ENCODE results near the gene SMIM24.
A peak's percentile ranks its signal among the peaks of the same experiment; 100 is the strongest.

The SMIM24 gene

DNA sequence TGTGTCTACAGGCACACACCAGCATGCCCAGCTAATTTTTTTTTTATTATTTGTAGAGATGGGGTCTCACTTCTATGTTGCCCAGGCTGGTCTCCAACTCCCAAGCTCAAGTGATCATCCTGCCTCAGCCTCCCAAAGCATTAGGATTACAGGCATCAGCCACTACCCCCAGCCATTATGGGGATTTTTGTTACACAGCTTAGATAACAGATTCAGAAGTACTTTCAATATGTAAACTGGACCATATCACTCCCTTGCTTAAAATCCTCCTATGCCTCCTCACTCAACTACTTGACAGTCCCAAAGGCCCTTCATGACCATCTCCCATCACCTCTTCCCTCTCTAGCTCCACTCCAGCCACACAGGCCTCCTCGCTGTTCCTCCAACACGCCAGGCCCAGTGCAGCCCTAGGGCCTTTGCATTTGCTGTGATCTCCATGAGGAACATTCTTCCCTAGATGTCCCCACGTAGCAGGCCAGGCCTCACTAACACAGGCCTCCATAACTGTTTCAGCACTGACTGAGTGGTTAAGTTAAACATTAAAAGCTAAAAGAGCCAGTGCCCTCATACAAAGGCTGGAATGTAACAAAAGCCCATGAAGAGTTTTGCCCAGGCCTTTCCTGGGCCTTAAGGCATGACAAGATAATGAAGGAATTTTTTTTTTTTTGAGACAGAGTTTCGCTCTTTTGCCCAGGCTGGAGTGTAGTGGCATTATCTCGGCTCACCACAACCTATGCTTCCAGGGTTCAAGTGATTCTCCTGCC is 17.6 kb upstream of the SMIM24 start:
- DNase-seq (ENCODE audit: low spot score), result no peak

DNA sequence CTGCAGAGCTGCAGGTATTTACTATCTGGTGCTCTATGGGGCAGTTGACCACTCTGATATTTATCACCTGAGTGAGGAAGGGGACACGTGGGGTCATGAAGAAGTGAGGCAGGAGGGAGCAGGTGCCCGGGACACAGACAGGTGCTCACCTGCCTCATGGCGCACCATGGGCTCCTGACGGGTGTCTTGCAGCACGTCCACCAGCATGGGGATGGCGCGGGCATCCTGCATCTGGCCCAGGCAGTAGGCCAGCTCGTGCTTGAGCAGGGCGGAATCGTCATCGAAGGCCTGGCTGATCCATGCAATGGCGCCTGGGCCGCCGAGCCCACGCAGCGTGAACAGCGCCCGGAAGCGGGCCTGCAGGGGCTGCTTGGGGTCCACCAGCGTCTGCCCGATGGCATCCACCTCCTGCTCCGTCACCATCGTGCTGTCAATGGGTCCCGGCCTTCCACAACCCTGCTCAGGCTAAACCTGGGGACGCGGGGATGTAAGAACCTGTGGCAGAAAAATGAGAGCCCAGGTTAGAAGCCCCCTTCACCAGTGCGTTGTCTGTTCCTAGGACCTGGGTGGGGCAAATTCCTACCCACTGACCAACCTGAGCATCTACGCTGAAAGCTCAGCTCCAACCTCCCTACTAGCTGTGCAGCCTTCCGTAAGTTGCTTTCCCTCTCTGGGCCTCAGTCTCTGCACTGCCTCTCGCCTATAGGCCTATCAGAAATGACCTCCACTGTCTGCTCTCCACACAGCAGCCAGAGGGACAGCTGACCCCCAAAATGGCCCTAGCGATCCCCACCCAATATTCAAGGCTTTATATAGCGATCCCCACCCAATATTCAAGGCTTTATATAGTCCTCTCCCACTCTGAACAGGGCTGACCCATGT is 16.3 kb upstream of the SMIM24 start:
- no peak for DNase-seq (ENCODE audit: low spot score)

GRCh38 chr19:3494559-3494958 is 14.2 kb upstream of the SMIM24 start:
- DNase-seq (ENCODE audit: low spot score), result peak; percentile 57

DNA sequence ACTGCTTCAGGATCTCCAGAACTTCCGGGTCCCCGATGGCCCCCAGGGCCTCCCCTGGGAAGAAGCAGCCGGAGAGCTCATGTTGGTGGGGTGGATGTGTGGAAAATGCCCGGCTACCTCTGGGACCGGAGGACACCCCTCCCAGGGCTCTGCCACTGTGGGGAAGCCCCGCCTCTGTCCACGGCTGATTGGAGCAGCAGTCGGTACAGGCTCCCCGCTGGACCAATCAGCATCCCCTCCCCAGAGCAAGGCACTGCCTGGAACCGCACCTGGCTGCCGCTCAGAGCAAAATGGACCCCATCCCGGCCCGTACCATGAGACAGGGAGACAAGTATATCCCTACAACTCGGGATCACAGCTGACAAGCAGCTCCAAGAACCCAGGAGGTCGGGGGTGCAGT is 13.7 kb upstream of the SMIM24 start:
- peak; percentile 96 for DNase-seq (ENCODE audit: low spot score)

DNA sequence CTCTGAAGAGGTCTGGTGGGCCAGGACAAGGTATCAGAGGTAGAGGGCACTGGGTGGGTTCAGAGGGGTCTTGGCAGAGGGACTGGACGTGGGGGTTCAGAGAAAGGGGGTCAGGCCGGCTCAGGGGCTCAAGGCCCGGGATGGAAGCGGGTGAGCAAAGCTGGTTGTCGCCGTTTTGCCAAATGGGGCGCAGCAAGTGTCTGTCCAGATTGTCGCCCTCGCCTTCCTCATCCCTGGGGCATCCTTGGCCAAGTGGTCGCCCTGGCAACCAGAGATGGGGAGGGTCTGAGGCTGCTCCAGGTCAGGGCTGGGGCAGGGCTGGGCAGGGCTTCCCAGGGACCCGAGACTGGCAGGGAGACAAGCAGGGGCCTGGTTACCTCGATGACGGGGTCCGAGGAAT is 13.3 kb upstream of the SMIM24 start:
- no peak for DNase-seq (ENCODE audit: low spot score)

- no peak for DNase-seq (ENCODE audit: low spot score)
These were observed 12.6 kb upstream of the SMIM24 start for GRCh38 chr19:3492919-3493318.

- DNase-seq (ENCODE audit: low spot score), result no peak
These were observed 12.0 kb upstream of the SMIM24 start for GRCh38 chr19:3492131-3492839.

- no peak for DNase-seq (ENCODE audit: low spot score)
These were observed 11.2 kb upstream of the SMIM24 start for GRCh38 chr19:3491396-3492119.

- DNase-seq (ENCODE audit: low spot score), result no peak
These were observed 2.9 kb upstream of the SMIM24 start, which contains the start of gene SMIM44 for GRCh38 chr19:3483226-3483628. Gene SMIM44, minus strand, starts transcription at chr19:3483441. Its CDS starts 38 bp downstream, at chr19:3483403.

DNA sequence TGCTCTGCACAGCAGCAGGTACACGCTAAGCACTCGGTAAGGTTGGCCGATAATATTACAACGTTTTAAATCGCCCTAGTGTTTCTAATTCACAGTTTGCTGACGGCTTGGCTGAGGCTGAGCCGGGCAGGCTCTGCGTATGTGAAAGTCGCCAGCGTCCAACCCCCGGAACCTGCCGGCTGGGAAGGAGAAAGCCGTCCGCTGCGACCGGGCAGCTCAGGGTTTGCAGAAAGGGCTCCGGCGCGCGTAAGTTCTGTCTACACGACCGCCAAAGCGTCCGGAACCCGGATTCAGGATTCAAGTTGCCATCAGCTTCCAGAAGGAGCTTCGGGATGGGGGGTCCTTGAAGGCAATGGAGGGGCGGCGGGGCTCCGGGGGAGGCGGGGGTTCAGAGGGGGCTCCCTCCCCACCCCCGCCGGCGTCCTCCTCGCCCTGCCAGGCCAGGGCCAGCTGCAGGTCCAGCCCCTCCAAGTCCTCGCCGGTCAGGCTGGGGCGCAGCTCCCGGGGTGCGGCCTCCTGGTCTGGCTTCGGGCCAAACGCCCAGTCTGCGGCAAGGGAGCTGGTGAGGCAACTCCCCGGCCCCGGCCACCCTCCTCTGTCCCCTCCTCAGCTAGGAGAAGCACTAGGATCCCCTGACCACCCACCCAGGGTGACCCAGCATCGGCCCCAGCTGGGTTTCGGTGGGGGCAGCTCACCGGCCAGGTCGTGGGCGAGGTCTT is 2.3 kb upstream of the SMIM24 start:
- no peak for DNase-seq (ENCODE audit: low spot score)

GRCh38 chr19:3481241-3482090 is 1.1 kb upstream of the SMIM24 start:
- DNase-seq (ENCODE audit: low spot score), result no peak

- DNase-seq (ENCODE audit: low spot score), result no peak
These were observed 500 bp downstream of the SMIM24 start for GRCh38 chr19:3479834-3480215.

- DNase-seq (ENCODE audit: low spot score), result no peak
These were observed 1.0 kb downstream of the SMIM24 start for GRCh38 chr19:3479177-3479833.

DNA sequence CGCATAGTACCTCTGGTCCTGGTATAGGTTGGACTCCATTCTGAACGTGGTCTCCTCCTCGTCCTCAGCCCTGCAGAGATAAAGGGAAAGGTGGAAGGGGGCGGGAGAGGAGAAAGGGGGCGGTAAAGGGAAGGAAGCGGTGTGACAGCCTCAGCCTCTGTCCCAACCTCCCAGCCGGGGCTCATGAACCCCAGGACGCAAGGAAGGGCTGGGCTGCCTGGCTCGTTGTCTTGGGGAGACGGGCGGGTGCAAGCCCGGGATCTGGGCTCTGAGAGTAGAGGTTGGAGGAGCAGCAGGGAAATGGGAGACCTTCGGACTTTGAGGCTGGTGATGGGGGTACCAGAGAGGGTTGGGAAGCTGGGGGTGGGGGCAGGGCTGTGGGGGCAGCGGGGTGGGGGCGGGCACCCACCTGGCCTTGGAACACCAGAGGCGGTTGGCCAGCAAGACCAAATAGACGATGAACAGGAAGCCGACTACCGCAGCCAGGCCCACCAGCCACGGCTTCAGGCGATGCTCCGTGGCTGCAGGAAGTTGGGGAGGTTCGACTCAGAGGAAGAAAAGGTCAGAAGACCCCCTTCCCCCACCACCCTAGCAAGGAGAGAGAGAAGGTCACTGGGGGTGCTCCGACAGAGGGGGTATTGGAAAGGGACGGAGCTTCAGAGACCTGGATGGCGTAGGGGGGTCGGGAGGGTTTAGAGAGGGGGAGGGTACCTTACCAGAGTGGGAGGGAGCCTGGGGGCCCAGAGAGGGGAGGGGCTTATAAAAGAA is 1.7 kb downstream of the SMIM24 start:
- DNase-seq (ENCODE audit: low spot score), result no peak

DNA sequence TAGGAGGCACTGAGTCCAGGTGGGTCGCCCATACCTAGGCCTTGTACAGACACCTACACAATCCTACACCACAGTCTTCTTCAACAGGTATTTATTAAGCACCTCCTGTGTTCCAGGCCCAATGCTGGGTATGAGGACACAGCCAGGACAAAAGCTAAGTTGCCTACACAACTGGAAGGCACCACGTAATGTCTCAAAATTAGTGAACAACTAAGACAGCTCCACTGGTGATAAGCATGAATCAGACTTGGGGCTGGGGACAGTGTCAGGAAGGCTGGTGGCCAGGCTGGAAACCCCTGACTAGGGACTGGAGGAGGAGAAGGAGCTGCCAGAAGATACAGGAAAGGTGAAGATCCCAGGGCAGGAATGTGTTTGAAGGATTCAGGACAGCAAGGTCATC is 2.4 kb downstream of the SMIM24 start:
- DNase-seq (ENCODE audit: low spot score), result no peak

- no peak for DNase-seq (ENCODE audit: low spot score)
These were observed 2.8 kb downstream of the SMIM24 start for GRCh38 chr19:3477506-3477905.

DNA sequence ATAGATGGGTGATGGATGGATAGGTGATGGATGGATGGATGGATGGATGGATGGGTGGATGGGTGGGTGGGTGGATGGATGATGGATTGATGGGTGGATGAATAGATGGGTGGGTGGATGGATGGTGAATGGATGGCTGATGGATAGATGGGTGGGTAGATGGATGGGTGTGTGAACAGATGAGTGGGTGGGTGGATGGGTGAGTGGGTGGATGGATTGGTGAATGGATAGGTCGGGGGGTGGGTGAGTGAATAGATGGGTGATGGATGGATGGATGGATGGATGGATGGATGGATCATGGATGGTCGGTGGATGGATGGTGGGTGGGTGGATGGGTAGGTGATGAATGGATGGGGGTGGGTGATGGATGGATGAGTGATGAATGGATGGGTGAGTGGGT is 3.5 kb downstream of the SMIM24 start:
- no peak for DNase-seq (ENCODE audit: low spot score)

GRCh38 chr19:3475449-3475848 is 4.9 kb downstream of the SMIM24 start:
- no peak for DNase-seq (ENCODE audit: low spot score)

GRCh38 chr19:3474614-3475013 is 5.7 kb downstream of the SMIM24 start:
- DNase-seq (ENCODE audit: low spot score), result no peak

Data from Ammon's horn (tissue), 1 donor.